ENCODE results near the gene PCP2.

Gene PCP2

GRCh38 chr19:7618771-7619510 is 14.6 kb downstream of the PCP2 start:
- no peak for DNase-seq

DNA sequence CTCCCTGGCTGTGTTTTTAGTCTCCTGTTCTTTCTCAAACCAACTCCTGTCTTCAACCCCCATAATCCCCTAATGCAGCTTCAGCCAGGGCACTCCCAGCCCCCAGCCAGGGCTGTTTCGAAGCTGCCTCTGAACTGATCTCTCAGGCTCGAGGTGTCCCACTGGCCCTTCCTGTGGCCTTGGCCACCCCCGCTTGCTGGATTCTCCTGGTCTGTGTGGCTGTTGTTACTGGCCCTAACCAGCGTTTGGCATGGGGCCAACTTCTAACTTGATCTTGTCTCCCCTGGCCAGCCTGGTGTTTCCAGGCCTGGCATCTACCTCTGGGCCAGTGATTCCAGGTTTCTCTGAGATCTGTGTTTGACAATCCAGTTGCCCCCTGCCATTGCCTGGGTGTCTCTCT is 15.2 kb downstream of the PCP2 start:
- DNase-seq, result no peak

GRCh38 chr19:7617735-7618134 is 15.8 kb downstream of the PCP2 start:
- DNase-seq, result no peak

GRCh38 chr19:7617172-7617571 is 16.3 kb downstream of the PCP2 start:
- no peak for DNase-seq

DNA sequence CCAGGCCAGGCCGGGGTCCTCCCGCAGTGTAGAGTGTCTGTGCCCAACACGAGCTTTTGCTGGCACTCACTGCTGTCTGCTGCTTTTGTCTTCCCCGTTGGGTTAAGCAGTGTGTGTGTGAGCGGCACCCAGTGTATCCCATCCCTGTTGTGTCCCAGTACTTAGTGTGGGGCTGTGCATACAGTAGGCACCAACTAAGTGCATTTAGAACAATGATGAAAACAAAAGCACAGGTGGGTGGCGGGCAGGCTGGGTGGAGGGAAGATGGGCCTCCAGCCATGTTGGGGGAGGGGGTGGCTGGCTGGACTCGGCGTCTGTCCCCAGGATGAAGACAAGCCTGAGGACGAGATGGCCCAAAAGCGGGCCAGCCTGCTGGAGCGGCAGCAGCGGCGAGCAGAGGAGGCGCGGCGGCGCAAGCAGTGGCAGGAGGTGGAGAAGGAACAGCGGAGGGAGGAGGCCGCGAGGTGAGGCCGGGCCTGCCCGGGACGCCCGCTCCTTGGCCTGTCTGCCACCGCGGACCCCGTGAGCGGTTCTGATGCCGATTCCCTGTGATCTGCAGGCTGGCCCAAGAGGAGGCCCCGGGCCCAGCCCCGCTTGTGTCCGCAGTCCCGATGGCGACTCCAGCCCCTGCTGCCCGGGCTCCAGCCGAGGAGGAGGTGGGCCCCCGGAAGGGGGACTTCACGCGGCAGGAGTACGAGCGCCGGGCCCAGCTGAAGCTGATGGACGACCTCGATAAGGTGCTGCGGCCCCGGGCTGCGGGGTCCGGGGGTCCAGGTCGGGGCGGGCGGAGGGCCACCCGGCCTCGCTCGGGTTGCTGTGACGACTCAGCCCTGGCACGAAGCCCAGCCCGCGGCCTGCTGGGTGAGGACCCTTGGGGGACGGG is 18.4 kb downstream of the PCP2 start:
- DNase-seq, result no peak

- DNase-seq, result no peak
Observed at GRCh38 chr19:7612282-7613274, 20.9 kb downstream of the PCP2 start.

GRCh38 chr19:7611541-7612279 is 21.8 kb downstream of the PCP2 start:
- DNase-seq, result no peak

GRCh38 chr19:7610491-7611240 is 22.9 kb downstream of the PCP2 start:
- DNase-seq, result no peak

DNA sequence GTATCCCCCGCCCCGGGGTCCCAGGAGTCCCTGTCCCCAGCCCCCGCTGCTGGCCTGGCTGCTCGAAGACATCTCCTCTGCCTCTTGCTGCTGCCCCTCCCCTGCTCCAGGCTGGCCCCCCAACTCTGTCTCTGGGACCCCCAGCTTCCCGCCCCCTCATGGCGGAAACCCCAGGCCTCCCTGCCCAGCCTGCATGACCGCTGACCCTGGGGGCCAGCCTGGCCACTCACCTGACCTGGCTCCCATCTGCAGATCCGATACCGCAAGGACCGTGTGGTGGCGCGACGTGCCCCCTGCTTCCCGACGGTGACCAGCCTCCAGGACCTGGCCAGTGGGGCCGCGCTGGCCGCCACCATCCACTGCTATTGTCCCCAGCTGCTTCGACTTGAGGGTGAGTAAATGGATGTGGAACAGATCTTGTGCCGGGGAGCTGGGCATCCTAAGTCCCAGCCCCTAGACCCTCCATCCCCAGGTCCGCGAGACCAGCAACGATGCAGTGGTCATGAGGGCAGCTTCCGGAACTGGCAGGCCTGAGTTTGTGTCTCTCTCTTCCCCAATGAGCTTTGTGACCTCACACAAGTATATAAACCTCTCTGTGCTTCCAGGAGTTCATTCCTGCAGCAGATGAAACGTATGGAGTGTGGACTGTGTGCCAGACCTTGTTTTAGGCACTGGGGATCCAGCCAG is 25.5 kb downstream of the PCP2 start:
- no peak for DNase-seq

DNA sequence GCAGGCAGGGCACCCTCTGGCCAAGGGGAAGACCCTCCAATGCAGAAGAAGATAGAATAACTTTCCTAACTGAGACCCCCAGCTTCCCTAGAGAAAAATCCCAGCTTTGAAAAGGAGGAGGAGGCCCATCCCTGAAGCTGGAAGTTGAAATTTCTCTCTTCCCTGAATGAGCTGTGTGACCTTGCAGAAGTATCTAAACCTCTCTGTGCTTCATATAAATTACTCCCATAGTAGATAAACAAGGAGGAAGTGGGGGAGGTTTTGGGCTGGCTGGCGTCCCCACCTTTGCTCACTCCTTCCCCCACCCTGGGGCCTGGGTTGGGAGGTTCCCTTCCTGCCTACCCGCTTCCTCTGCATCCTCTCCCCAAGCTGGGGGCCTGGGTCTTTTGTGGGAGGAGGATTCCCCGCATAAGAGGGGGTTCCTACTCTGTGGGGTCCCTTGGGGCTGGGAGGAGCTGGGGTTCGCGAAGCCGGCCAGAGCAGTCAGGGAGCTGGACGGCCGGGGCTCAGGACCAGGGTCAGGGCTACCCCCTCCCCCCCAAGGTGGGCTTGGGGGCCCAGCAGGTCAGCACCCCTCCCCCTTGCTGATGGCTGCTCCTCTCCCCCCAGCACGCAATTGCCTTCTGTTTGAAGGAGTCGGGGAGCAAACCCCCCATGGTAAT is 26.2 kb downstream of the PCP2 start:
- no peak for DNase-seq

DNA sequence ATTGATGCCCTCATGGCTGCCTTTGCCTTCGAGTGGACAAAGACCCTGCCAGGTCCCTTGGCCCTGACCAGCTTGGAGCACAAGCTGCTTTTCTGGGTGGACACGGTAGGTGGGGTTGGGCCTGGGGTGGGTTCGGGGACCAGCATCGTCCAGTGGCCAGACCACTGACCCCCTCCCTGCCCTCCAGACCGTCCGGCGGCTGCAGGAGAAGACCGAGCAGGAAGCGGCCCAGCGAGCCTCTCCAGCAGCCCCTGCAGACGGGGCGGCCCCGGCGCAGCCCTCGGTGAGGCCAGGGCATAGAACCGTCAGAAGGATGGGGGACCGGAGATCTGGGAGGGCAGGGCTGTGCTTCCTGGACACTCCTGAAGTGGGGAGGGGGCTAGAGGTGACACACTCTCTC is 27.2 kb downstream of the PCP2 start:
- DNase-seq, result no peak

DNA sequence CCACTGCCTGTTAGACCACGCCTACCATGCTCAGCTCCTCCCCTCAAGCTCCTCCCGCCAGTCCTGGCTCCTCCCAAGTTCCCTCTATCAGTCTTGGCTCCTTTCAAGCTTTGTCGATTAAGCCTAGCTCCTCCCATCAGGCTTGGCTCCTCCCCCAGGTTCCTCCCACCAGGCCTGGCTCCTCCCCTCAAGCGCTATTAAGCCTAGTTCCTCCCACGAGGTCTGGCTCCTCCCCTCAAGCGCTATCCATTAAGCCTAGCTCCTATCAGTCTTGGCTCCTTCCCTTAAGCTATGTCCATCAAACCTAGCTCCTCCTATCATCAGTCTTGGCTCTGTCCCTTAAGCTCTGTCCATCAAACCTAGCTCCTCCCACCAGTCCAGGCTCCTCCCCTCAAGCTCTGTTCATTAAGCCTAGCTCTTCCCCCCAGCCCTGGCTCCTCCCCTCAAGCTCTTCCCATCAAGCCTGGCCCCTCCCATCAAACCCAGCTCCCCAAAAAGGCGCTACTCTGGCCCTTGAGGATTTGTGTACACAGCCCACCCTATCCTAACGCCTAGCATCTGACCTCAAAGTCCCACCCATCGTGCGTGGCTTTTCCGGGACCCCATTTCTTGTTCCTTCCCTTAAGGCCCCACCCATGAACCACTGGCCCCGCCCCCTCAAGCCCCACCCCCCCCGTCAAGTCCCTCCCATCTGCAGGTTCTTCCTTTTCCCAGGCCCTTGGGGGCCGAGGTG is 27.9 kb downstream of the PCP2 start:
- no peak for DNase-seq

DNA sequence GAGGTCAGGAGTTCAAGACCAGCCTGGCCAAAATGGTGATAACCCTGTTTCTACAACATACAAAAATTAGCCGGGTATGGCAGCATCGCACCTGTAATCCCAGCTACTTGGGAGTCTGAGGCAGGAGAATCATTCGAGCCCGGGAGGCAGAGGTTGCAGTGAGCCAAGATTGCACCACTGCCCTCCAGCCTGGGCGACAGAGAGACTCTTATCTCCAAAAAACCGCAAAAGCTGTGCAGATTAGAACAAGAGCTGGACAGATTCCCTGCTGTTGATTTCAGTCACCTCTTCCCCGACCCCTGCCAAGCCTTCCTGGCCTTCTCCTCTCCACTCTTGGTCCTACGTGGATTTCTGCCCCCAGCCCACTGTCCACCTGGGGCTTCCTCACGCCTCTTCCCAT is 29.6 kb downstream of the PCP2 start:
- DNase-seq, result no peak

- no peak for DNase-seq
Observed at GRCh38 chr19:7602935-7603497, 30.5 kb downstream of the PCP2 start.

GRCh38 chr19:7602240-7602934 is 31.1 kb downstream of the PCP2 start:
- DNase-seq, result no peak

GRCh38 chr19:7600721-7601120 is 32.8 kb downstream of the PCP2 start:
- no peak for DNase-seq

- no peak for DNase-seq
Observed at GRCh38 chr19:7598180-7598579, 35.3 kb downstream of the PCP2 start.

- DNase-seq, result no peak
Observed at GRCh38 chr19:7597689-7598088, 35.8 kb downstream of the PCP2 start.

Data from activated CD8-positive, alpha-beta memory T cell treated with anti-CD3 and anti-CD28 coated beads for 24 hours (primary cell).